ENCODE results near the gene TBC1D14.

TBC1D14 gene

DNA sequence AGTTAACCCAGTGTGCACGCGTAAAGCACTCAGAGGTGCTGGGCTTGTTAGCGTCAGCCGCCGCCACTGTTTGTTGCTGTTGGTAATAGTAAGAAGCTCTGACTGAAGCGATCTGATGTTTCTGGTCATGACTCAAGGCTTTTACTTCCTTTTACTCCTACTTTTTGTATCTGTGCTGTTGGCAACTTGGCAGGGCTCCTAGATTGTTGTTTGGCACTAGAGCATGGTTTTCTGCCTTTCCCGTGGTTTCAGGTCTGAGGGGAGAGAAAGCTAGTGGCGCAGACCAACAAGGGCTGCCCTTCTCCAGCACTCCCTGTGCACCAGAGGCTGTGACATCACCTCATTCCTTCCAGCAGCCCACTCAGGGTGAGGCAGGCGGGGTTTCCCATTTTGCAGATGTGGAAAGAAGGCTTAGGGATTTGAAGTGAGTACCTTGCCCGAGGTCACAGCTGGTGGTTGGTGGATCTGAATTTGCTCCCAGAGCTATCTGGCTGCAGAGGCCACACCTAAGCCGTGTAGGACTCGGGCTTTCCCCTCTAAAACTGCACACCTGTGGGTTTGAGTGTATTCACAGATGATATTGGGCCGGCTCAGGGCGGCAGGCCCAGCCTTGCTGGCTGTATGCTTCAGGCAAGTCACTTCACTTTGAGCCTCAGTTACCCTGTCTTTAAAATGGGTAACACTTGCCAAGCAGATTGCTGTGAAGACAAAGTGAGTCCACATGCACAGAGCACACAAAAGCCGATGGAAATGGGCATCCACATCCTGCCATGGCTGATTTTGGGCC is 82.3 kb downstream of the TBC1D14 start:
- Histone ChIP-seq H3K9me3 (ENCODE audit: insufficient read depth, low read length) (no peaks in the 10 kb centered on the region), H3K79me2 (ENCODE audit: low read length) (peaks cover 62% of the 10 kb centered on the region), H3K27me3 (ENCODE audit: low read depth, low read length) (no peaks in the 10 kb centered on the region), H3K27ac (ENCODE audit: low read length) (no peak overlapping the region), H2AFZ (ENCODE audit: low read depth, low read length) (no peak overlapping the region), H4K20me1 (ENCODE audit: insufficient read depth, low read length) (peaks cover 11% of the 10 kb centered on the region; the same call in 1 of the 2 replicates), H3K9ac (ENCODE audit: low read length) (no peak overlapping the region), H3K4me2 (ENCODE audit: low read length) (no peak overlapping the region), H3K36me3 (replicated peaks; ENCODE audit: low read depth, low read length) (peaks cover 20% of the 10 kb centered on the region), H3K4me3 (ENCODE audit: low read length) (no peak overlapping the region), H3K4me1 (ENCODE audit: low read length) (peaks cover 8% of the 10 kb centered on the region)
- TF ChIP-seq EZH2phosphoT487 (IDR thresholded peaks at IDR 0.05; ENCODE audit: low read depth), result no peak
- TF ChIP-seq, protein P1, sequence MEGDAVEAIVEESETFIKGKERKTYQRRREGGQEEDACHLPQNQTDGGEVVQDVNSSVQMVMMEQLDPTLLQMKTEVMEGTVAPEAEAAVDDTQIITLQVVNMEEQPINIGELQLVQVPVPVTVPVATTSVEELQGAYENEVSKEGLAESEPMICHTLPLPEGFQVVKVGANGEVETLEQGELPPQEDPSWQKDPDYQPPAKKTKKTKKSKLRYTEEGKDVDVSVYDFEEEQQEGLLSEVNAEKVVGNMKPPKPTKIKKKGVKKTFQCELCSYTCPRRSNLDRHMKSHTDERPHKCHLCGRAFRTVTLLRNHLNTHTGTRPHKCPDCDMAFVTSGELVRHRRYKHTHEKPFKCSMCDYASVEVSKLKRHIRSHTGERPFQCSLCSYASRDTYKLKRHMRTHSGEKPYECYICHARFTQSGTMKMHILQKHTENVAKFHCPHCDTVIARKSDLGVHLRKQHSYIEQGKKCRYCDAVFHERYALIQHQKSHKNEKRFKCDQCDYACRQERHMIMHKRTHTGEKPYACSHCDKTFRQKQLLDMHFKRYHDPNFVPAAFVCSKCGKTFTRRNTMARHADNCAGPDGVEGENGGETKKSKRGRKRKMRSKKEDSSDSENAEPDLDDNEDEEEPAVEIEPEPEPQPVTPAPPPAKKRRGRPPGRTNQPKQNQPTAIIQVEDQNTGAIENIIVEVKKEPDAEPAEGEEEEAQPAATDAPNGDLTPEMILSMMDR (IDR thresholded peaks at IDR 0.05; ENCODE audit: low read depth, low read length), result no peak

DNA sequence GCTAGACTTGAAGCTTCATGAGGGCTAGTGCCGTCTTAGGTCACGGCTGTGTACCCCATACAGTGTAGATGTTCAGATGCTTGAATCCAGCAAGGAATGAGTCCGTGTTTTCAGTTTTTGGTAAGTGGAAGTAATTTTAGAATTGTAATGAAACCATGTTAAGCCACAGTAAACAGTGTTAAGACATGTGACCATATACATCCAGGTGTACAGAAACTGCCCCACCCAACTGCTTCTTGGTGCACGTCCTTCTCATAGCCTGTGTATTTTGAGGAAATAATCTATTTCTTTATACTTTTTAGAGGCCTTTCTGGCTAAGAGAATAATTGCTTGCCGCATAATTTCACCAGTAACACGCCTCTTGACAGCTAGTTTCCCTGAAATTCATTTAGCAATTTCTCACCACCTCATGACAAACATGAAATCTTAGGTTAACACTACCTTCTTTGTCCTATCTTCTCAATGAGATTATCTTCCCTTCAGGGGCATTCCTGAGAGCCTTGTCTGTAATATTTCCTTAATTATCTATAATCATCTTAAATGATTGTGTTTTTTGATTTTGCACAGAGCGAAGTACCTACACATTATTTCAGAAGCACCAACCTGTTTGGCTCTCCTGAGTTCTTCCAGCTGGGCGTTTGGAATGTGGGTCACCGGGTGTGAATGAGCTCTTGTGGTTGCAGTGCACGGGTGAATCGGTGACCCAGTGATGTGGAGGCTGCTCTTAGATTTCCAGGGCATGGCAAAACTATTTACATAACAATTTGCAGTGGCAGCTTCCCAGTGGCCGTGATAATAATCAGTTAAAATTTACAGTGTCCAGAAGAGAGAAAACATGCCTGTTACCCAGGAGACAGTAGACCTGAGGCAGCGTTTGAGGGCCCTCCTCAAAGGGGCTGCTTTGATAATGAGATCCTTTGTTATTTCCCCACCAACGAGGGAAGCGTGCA is 83.4 kb downstream of the TBC1D14 start:
- no peak for TF ChIP-seq EZH2phosphoT487 (IDR thresholded peaks at IDR 0.05; ENCODE audit: low read depth)
- TF ChIP-seq, protein P1 (IDR thresholded peaks at IDR 0.05; ENCODE audit: low read depth, low read length), result no peak
- H3K27ac ChIP-seq (ENCODE audit: low read length), result no peak overlapping the region
- peaks cover 53% of the 10 kb centered on the region for H3K79me2 ChIP-seq (ENCODE audit: low read length)

DNA sequence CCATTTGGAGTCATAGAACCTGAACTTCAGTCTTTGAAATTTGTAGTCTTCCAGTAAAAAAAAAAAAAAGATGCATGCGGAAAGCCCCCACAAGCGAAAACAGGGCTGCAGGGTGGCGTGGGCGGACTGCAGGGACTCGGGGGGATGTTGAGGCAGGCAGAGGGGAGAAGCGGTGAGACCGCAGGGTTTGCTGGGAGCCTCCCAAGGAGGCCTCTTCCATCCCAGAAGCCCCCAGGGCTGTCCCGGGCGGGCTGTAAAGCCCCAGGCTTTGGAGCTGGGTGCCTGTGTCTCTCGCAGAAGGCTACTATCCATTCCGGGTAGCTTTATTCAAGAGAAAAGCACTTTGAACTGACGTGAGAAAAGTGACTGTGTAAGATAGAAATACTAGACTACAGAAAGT is 86.9 kb downstream of the TBC1D14 start:
- no peaks in the 10 kb centered on the region for H3K27me3 ChIP-seq (ENCODE audit: low read depth, low read length)
- no peak overlapping the region for H3K27ac ChIP-seq (ENCODE audit: low read length)
- no peak overlapping the region for H3K4me3 ChIP-seq (ENCODE audit: low read length)
- peaks cover 19% of the 10 kb centered on the region for H3K79me2 ChIP-seq (ENCODE audit: low read length)
- TF ChIP-seq, protein P1 (IDR thresholded peaks at IDR 0.05; ENCODE audit: low read depth, low read length), result no peak
- TF ChIP-seq EZH2phosphoT487 (IDR thresholded peaks at IDR 0.05; ENCODE audit: low read depth), result no peak
- H3K36me3 ChIP-seq (replicated peaks; ENCODE audit: low read depth, low read length), result peaks cover 47% of the 10 kb centered on the region
- H4K20me1 ChIP-seq (ENCODE audit: insufficient read depth, low read length), result no peaks in the 10 kb centered on the region
- H3K9ac ChIP-seq (ENCODE audit: low read length), result no peak overlapping the region
- H3K4me2 ChIP-seq (ENCODE audit: low read length), result no peak overlapping the region
- H2AFZ ChIP-seq (ENCODE audit: low read depth, low read length), result no peak overlapping the region
- H3K4me1 ChIP-seq (ENCODE audit: low read length), result no peaks in the 10 kb centered on the region
- H3K9me3 ChIP-seq (ENCODE audit: insufficient read depth, low read length), result no peaks in the 10 kb centered on the region

More for the DNA sequence above, 83.4 kb downstream of the TBC1D14 start:
- Histone ChIP-seq H3K9me3 (ENCODE audit: insufficient read depth, low read length) (no peaks in the 10 kb centered on the region), H3K4me3 (ENCODE audit: low read length) (no peak overlapping the region), H3K4me2 (ENCODE audit: low read length) (no peak overlapping the region), H3K27me3 (ENCODE audit: low read depth, low read length) (no peaks in the 10 kb centered on the region), H3K9ac (ENCODE audit: low read length) (no peak overlapping the region), H3K4me1 (ENCODE audit: low read length) (peaks cover 6% of the 10 kb centered on the region), H4K20me1 (ENCODE audit: insufficient read depth, low read length) (0 out of 2 replicates have a peak, but pooled peaks cover 6% of the 10 kb centered on the region), H2AFZ (ENCODE audit: low read depth, low read length) (no peak overlapping the region), H3K36me3 (replicated peaks; ENCODE audit: low read depth, low read length) (peaks cover 23% of the 10 kb centered on the region)
